NCI-H2107 (cell line): Measurements from ENCODE around the gene EXOC3L2.
"Not testable (repeated sequence)": the region's sequence is repeated elsewhere in the genome, so short reads cannot be mapped to it uniquely, and the experiment has no call there.

Experiments used
- DNase-seq: peaks from one replicate; lab custom pipeline; 2025; lab: John Stamatoyannopoulos, UW

EXOC3L2 gene

DNA sequence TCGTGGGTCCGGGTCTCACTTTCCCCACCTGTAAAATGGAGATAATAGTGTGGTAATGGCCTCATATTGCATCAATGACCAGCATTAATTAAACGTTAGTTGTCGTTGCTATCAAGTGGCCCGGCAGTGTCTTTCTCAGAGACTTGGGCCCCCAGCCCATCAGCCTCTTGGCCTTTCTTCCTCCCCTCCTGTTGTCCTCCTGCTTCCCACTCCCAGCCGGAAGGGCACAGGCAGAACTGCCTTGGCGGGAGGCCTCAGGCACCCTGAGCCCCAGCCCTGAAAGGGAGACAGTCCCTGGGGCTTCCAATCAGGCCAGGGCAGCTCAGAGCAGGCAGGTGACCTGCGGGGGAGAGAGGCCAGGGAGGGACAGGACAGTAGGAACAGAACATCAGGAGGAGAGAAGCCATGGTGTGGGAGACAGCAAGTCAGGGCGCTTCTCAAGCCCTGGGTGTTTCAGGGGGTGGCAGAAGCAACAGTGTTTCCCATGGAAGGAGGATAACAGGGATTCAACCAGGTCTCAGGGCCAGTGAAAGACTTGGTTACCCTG lies 10.5 kb upstream of the EXOC3L2 start:
- DNase-seq, result no peak

DNA sequence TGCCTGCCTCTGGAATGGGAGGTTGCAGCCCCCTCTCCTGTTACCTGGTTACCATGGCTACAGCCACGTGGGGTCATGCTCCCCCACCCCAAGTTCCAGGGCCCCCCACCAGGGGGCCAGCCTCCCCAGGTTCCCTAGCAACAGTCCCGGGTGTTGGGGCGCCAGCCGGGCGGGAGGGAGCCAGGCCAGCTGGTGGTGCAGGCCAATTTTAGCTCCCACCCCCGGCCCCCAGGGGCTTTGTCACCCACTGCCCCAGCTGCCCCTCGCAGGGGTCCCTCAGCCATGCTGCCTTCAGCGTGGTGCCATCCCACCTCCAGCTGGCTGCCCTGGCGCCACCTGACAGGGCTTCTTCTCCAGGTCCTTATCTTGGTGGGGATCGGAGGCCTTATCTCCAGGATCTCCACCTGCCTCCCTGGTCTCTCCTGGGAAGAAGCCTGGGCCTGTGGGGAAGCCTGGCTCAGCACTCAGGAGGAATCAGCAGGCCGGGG lies 8.9 kb upstream of the EXOC3L2 start:
- DNase-seq, result no peak

DNA sequence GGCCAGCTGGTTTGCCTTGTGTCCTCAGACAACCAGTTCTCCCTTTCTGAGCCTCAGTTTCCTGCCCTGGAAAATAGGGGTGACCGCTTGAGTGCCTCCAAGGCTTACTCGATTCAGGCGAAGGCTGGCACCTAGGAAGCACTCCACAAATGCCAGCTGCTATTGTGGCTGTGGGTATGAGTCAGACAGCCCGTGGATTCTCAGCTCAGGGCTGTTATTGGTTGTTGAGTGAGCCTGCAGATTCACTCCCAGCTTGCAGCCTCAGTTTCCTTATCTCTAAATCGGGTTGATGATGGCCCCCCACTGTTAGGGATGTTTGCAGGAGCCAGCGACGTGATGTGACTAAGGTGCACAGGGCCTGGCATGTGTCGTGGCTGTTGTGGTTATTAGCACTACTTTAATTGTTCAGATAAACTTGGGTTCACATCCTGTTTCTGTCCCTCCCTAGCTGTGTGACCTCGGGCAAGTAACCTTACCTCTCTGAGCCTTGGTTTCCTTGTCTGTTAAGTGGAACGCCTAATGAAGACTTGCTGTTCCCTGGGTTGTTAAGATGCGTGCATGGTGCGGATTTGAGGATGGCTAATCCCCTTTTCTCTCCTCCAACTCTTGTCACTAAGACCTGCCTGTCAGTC lies 8.3 kb upstream of the EXOC3L2 start:
- no peak for DNase-seq

DNA sequence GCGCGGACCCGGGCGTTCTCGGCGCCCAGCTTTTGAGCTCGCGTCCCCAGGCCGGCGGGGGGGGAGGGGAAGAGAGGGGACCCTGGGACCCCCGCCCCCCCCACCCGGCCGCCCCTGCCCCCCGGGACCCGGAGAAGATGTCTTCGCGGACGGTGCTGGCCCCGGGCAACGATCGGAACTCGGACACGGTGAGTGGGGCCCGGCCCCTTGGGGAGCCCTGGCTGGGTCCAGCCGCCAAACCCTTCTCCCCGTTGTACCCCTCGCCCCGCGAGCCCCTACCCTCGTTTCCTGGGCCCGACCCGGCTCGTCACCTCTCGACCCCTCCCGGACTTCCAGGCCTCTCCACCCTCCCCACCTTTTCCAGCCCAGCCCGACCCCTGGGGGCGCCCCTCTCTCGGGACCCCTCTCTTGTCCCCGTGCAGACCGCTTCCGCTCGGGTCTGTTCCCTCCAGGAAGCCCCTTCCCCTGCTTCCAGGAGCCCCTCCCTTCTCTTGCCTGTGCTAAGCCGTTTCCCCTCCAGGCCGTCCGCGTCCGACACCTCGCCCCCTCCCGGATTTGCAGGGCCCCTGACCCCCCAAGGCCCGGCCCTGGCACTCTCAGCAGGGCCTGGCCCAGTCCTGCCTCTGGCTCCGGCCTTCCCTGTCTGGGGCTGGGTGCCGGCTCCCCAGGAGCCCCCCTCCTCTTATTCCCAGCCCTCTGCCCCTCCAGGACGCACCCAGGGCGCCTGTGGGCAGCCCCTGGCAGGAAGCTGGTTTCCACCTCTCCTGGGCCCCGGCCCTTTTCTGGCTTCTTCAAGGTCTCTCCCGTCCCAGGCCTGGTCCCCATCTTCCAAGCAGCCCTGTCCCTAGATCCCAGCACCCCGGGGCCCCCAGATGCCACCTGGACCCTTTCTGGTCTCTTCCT lies 6.5 kb upstream of the EXOC3L2 start:
- no peak for DNase-seq

DNA sequence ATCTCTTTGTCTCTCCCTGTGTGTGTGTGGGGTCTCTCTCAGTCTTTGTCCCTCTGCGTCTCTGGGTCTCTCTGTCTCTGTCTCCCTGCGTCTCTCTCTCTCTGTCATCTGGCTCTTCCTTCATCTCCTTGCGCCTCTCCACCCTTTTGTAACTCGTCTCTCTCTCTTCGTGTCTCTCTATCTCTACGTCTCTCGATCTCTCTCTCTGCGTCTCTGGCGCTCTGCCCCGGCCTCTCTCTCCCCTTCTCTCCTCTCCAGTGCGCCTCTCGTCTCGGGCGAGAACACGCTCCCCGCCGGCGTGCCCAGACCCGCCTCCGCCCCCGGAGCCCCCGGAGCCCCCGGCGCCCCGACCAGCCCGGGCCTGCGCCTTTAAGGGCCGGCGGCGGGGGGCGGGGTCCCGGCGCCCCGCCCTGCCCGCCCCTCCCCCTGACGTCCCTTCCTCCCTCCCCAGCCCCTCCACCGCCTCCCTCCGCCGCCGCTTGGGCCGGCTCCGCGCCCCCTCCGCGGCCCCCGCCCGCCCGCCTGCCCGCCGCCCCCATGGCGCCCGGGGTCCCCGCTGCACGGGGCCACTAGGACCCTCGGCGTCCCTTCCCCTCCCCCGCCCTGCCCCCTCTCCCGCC lies 5.7 kb upstream of the EXOC3L2 start, which contains the start of gene MARK4:
MARK4 (plus strand) TSS at position 440 of the 620 bp plus-strand sequence. CDS start 318 bp downstream, outside the sequence.
- no peak for DNase-seq

DNA sequence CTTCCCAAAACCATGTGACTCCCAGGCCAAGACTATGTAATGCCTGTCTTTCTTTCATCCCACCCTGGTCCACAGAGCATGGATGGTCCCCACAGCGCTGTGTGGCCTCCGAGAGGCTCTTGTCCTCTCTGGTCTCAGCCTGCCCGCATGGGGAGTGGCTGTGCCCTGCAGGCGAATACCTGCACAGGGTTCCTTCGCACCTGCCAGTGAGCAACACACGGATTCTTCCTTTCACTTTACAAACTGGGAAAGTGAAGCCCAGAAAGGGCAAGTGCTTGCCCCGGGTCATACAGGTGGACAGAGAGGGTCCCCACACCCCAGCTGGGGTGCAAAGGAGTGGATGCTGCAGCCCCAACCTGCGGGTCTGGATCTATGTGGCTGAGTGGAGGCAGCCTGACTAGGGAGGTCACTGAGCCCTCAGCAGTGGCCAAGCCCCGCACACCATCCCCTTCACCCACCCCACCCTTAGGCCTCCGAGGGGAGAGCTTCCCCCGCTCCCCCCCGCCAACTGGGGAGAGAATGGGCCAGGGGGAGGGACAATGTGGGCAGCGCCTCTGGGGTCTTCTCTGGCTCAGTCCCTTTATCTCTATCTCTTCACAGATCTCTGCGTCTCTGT lies 5.1 kb upstream of the EXOC3L2 start:
- DNase-seq, result no peak

DNA sequence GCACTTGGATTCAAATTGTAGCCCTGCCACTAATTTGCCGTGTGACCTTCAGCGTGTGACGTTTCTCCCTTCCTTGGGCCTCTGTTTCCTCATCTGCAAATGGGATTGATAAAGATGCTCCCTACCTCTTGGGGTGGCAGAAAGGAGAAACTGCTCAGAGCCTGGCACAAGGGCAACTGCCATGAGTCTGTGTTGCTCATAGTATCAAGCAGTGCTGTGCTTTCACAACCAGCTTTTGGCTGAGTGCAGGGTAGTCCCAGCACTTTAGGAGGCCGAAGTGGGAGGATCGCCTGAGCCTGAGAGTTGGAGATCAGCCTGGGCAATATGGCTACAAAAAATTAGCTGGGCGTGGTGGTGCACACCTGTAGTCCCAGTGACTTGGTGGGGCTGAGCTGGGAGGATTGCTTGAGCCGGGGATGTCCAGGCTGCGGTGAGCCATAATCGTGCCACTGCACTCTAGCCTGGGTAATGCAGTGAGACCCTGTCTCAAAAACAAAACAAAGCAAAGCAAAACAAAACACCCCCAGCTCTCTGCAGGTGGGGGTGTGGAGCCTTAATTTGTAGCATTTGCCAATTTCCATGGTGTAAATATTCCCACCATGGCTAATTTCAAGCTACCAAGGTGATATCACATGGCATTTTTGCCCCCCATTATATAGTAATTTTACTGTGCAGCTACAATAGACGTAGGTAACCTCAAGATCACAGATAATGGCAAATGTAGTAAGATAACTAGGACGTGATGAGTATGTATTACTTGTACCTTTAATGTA lies 4.2 kb upstream of the EXOC3L2 start:
- DNase-seq, result no peak

DNA sequence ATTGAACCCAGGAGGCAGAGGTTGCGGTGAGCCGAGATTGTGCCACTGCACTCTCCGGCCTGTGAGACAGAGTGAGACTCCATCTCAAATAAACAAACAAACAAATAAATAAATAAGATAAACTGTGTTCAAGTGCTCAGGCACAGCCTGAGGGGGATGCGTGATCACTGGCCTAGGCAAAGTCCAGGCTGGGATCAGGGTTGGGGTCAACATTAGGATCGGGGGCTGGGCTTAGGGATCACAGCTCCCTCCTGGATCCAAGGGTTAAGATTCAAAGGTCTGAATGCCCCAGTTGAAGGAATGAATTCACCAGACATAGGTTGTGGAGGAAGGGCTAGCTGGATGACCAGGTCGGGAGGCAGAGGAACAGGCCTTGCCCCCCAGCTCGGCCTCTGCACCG lies 1.9 kb upstream of the EXOC3L2 start:
- no peak for DNase-seq

DNA sequence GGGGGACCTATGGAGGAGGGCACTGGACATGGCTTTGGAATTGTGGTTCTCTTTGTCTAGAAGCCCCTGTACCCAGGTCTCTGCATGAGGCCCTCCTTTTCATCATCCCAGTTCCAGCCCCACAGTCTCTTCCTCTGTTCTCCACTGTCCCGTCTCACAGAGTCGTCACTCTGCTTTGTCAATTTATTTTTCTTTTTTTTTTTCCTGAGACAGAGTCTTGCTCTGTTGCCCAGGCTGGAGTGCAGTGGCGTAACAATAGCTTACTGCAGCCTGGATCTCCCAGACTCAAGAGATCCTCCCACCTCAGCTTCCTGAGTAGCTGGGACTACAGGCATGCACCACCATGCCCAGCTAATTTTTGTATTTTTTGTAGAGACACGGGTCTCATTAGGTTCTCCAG lies 619 bp upstream of the EXOC3L2 start:
- DNase-seq, result no peak

DNA sequence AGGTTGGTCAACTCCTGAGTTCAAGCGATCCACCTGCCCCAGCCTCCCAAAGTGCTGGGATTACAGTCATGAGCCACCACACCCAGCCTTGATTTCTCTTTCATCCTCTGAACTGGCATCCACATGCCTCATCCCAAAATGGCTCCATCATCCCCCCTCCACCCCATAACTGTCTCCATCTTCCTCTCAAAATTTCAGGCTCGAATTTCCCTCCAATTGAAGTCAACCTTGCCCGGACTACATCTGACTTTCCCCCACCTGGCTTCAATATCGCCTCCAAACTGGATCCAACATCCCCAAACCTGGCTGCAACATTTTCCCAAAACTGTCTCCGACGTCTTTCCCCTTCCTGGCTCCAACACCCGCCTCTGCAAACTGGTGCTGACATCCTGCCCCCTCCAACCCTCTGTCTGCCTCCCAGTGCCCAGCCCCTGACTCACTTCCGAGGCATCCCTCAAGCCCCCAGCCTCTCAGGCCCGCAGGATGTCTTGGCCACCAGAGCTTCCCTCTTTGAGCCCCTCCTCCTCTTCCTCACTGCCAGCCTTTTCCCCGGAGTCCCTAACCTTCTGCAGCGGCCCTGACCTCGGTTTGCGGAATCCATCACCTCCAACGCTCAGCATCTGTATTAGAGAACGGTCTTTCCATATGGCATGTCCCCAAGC lies 943 bp downstream of the EXOC3L2 start:
- DNase-seq, result no peak

DNA sequence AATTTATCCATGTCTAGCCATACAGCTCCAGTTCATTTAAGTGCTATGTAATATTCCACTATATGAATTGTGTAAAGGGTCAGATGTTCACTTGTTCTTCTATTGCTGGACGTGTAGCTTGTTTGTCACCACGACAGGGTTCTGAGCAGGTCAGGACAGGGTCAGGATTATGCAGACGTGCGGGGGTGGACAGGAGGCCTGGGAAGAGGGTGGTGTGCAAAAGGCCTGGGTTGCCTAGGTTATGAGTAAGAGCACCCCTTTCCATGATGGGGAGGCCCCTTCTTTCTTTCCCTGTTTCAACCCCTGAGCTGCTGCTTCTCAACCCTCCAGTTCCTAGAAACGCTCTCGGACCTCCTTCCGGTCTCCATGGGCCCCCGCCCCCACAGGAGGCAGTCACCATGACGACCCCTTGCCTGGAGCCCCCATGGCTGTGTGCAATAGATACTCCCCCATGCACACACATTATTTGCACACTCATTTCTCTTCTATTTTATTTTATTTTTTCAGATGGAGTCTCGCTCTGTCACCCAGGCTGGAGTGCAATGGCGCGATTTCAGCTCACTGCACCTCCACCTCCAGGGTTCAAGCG lies 2.0 kb downstream of the EXOC3L2 start:
- DNase-seq, result no peak

DNA sequence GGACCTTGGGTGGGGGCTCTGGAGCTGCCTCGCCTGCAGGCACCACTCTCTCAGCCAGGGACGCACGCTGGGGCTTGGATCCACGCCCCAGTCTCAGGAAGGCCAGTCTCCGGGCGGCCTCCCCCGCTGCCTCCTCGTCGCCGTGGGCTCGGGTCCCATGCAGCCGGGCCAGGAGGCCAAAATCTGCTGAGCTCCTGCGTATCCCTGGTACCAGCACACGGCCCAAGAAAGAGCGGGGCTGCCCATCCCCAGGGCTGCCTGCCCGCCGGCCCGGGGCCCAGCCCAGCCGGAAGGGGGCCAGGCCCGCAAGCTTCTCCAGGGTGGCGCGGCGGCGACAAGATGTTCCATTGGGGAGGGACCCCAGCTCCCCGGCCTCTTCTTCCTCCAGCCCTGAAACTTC lies 6.7 kb downstream of the EXOC3L2 start:
- DNase-seq, result no peak

DNA sequence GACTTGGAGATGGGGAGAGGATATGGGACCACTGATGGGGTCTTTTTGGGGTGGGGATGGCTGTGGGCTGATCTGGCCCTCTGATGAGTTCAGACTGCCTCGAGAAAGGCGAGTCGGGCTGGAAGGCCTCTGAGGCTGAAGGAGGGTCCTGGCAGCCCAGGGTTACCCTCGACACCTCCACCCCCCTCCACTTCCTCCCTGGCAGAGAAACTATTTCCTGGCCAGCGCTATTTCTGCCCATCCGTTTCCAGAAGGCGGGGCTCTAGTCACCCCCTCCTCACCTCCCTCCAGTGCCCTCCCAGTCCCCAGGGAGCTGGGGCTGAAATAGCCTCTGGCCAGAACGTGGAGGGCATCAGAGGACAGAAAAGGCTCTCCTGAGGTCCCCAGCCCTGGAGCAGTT lies 9.7 kb downstream of the EXOC3L2 start:
- DNase-seq, result no peak

DNA sequence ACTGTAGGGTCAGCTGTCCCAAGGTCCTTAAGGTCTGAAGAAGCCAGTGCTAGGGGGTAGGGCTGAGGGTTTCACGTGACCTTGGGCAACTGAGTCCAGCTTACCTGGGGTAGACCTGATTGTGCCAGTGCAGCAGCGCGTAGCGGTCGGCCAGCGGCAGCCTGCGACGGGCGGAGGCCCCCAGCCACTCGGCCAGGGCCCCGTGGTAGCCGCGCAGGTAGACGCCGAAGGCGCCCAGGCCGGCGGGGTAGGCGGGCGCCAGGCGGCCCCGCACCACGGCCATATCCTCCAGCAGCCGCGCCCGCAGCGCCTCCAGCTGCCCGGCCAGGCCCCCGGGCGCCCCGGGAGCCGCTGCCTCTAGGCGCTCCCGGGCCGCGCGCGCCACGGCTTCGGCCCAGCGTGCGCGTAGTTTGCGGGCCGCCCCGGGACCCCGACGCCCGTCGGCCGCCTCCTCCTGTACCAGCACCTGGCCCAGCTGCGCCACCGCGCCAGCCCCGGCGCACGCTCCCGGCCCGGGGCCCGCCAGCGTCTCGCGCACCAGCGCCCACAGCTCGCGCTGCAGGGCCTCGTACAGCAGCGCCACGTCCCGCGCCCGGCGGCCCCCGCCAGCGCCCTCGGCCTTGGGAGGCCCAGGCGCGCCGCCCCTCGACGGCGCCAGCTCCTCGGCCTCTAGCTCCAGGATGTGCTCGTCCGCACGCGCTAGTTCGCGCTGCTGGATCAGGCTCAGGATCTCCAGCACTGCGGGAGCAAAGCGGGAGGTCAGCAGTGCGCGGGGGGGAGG lies 10.9 kb downstream of the EXOC3L2 start:
- DNase-seq, result no peak

DNA sequence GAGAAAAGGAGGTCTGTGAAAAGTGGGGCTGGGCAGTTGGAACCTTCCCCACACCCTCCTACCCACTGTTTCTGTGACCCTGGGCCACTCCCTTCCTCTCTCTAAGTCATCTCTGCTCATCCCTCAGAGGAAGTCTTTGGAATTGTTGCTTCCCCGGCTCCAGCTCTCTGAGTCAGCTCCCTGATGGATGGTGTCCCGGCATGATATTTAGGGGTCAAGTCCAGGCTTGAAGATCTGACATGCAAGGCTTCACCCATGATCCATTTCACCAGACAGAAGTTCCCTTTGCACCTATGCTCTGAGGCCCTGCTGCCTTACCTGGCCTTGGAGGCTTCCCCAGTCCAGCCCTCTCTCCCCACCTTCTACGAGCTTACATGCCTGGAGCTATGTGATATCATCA lies 13.3 kb downstream of the EXOC3L2 start:
- no peak for DNase-seq

DNA sequence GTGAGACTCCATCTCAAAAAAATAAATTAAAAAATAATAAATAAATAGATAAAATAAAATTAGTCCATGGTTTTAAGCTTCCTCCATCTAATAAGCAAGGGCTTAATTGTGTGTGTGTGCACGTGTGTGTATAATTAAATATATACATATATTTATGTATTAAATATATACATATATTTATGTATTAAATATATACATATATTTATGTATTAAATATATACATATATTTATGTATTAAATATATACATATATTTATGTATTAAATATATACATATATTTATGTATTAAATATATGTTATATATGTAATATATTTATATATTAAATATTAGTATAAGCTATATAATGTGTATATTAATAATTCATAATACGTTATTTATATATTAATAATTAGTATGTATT lies 16.2 kb downstream of the EXOC3L2 start:
- DNase-seq, result not testable (repeated sequence)

DNA sequence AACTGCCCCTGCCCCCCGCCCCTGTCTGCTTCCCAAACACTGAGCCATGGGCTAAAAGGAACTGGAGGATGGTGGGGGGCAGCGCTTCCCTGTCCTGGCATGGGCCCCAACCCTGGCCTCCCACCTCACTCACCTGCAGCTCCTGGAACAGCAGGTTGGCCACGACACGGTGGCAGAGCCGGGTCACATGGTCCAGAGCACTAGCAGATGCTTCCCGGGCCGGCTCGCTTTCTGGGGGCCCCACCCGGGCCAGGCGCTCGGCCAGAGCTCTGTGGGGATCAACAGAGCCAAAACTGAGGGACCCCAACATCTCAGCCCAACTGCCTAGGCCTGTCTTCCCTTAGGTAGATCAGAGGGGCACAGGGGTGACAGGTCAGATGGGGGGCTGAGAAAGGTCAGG lies 20.6 kb downstream of the EXOC3L2 start:
- DNase-seq, result no peak

DNA sequence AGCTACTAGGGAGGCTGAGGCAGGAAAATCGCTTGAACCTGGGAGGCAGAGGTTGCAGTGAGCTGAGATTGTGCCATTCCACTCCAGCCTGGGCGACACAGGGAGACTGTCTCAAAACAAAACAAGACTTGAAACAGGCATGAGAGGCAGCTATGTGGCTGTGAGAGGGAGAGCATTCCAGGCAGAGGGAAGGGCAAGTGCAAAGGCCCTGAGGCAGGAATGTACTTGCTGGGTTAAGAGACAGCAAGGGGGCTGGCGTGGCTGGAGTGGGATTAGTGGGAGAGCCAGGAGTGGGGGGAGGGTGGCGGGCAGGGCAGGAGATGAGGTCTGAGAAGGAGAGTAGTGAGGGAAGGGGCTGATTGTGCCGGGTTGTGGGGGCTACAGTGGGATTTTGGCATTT lies 21.3 kb downstream of the EXOC3L2 start:
- DNase-seq, result no peak

DNA sequence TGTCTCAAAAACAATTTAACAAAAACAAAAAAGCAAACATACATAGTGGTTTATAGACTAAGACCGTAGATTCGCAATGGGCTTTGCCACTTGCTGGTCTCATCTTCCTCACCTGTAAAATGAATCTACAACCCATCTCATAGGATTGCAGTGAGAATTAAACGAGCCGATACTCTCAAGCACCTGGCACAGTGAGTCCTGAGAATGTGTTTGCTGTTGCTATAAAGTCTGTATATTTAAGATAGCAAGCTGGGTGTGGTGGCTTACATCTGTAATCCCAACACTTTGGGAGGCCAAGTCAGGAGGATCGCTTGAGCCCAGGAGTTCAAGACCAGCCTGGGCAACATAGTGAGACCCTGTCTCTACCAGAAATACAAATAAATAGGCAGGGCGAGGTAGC lies 22.5 kb downstream of the EXOC3L2 start:
- no peak for DNase-seq
